H1 (cell line): ENCODE measurements around the gene FSCN2. TPM values are rescaled to one million over a fixed set of nuclear protein-coding genes. Genes with fewer than 3 reads are reported as not detected.

Experiments used
- CTCF ChIA-PET: fragments of 300-600 bp; sonication (Branson Sonifier 250); formaldehyde crosslinking; loops from one replicate; lab custom pipeline; 2021; ENCODE audit not compliant: partially characterized antibody; lab: Charles Lee
- POLR2A ChIA-PET: fragments of 300-600 bp; sonication (Branson Sonifier 250); formaldehyde crosslinking; loops from one replicate; lab custom pipeline; 2021; ENCODE audit warnings: inconsistent platforms; ENCODE audit not compliant: partially characterized antibody; lab: Charles Lee
- DNase-seq, 2 experiments: peaks; one replicate each; pipeline versions ENCODE4 v3.0.0 to v3.0.0-alpha.2; 2010 to 2022; ENCODE audit warnings: low spot score in 2 of 2, low read depth in 1 of 2, mixed read lengths in 1 of 2
- FAIRE-seq: peaks from 2 replicates; lab custom pipeline; 2011; peaks lifted over from hg19 to GRCh38; lab: Jason Lieb, UNC
- H2AFZ ChIP-seq: 2 replicates; pipeline ENCODE4 v1.8.1; 2012; ENCODE audit warnings: low read length, inconsistent platforms
- H2AK5ac ChIP-seq: 2 replicates; pipeline ENCODE4 v1.6.1; 2013; ENCODE audit warnings: low read depth, low read length
- H2BK120ac ChIP-seq: replicated peaks from 2 replicates; pipeline ENCODE3; 2013; ENCODE audit warnings: low read depth, low read length, inconsistent platforms
- H2BK12ac ChIP-seq: 2 replicates; pipeline ENCODE4 v1.6.1; 2013; ENCODE audit warnings: low read depth, low read length
- H2BK15ac ChIP-seq: 2 replicates; pipeline ENCODE4 v1.6.1; 2013; ENCODE audit warnings: low read length
- H2BK20ac ChIP-seq: 2 replicates; pipeline ENCODE4 v1.6.1; 2013; ENCODE audit warnings: low read length
- H2BK5ac ChIP-seq: 2 replicates; pipeline ENCODE4 v1.6.1; 2013; ENCODE audit warnings: low read depth, low read length
- H3K14ac ChIP-seq: 2 replicates; pipeline ENCODE4 v1.6.1; 2013; ENCODE audit warnings: inconsistent platforms; ENCODE audit not compliant: insufficient read length
- H3K18ac ChIP-seq: 2 replicates; pipeline ENCODE4 v1.6.1; 2013; ENCODE audit warnings: low read length; ENCODE audit errors: extremely low read depth
- H3K23ac ChIP-seq: 2 replicates; pipeline ENCODE4 v1.6.1; 2013; ENCODE audit warnings: inconsistent platforms; ENCODE audit not compliant: insufficient read length
- H3K23me2 ChIP-seq: 2 replicates; pipeline ENCODE4 v1.6.1; 2013; ENCODE audit warnings: low read depth, low read length
- H3K27ac ChIP-seq: 2 replicates; pipeline ENCODE4 v1.6.1; 2011; ENCODE audit warnings: low read depth, low read length, inconsistent platforms
- H3K27me3 ChIP-seq, 4 experiments: replicated peaks in 1 of 4; 1 replicate in 1 of 4; 2 replicates in 3 of 4; pipeline versions ENCODE4 v1.6.1 to v1.8.1; 2011 to 2013; ENCODE audit warnings: low read length in 3 of 4, mild to moderate bottlenecking in 3 of 4, inconsistent platforms in 2 of 4, mixed read lengths in 2 of 4, moderate library complexity in 1 of 4; ENCODE audit not compliant: control insufficient read depth in 3 of 4, insufficient read depth in 3 of 4; ENCODE audit errors: extremely low read depth in 1 of 4
- H3K36me3 ChIP-seq, 4 experiments: 2 replicates each; pipeline versions ENCODE4 v1.6.1 to v1.8.1; 2011 to 2013; ENCODE audit warnings: mild to moderate bottlenecking in 4 of 4, low read length in 3 of 4, moderate library complexity in 2 of 4, control low read depth in 1 of 4, inconsistent platforms in 1 of 4; ENCODE audit not compliant: insufficient read depth in 4 of 4, control insufficient read depth in 2 of 4
- H3K4ac ChIP-seq: replicated peaks from 2 replicates; pipeline ENCODE3; 2013; ENCODE audit warnings: low read length, low read depth, mixed read lengths, inconsistent platforms; ENCODE audit not compliant: insufficient read length
- H3K4me1 ChIP-seq, 4 experiments: replicated peaks in 1 of 4; 1 replicate in 1 of 4; 2 replicates in 3 of 4; pipeline versions ENCODE4 v1.6.1 to v1.8.1; 2011 to 2013; ENCODE audit warnings: low read length in 3 of 4, inconsistent platforms in 2 of 4, mixed read lengths in 1 of 4; ENCODE audit not compliant: insufficient read depth in 4 of 4, control insufficient read depth in 3 of 4
- H3K4me2 ChIP-seq, 2 experiments: 2 replicates each; pipeline versions ENCODE4 v1.6.1 to v1.8.1; 2011 to 2013; ENCODE audit warnings: low read depth in 2 of 2, low read length in 2 of 2, control low read depth in 1 of 2, inconsistent platforms in 1 of 2, mild to moderate bottlenecking in 1 of 2; ENCODE audit not compliant: insufficient read depth in 1 of 2
- H3K4me3 ChIP-seq, 4 experiments: fragments of 200-600, 300-600 bp in 1 of 4; sonication (generic), shearing (Covaris generic), sonication (Bioruptor Twin) in 1 of 4; 2 replicates each; pipeline versions ENCODE4 v1.5.1 to v1.8.1; 2011 to 2016; ENCODE audit warnings: low read length in 4 of 4, low read depth in 3 of 4, control low read depth in 2 of 4, inconsistent platforms in 2 of 4, mild to moderate bottlenecking in 2 of 4, mixed read lengths in 1 of 4, moderate library complexity in 1 of 4; ENCODE audit not compliant: insufficient read depth in 2 of 4; ENCODE audit errors: extremely low read depth in 1 of 4
- H3K56ac ChIP-seq: replicated peaks from 2 replicates; pipeline ENCODE3; 2013; ENCODE audit warnings: low read depth, mild to moderate bottlenecking, mixed read lengths, low read length, inconsistent platforms; ENCODE audit not compliant: insufficient read length
- H3K79me1 ChIP-seq: 2 replicates; pipeline ENCODE4 v1.6.1; 2013; ENCODE audit warnings: low read depth, low read length, control low read depth
- H3K79me2 ChIP-seq, 2 experiments: 2 replicates each; pipeline versions ENCODE4 v1.6.1 to v1.8.1; 2012 to 2013; ENCODE audit warnings: low read length in 2 of 2, mild to moderate bottlenecking in 2 of 2, inconsistent platforms in 1 of 2; ENCODE audit not compliant: insufficient read depth in 2 of 2, control insufficient read depth in 1 of 2
- H3K9ac ChIP-seq, 4 experiments: replicated peaks in 1 of 4; 1 replicate in 1 of 4; 2 replicates in 3 of 4; pipeline versions ENCODE4 v1.6.1 to v1.8.1; 2011 to 2013; ENCODE audit warnings: low read depth in 3 of 4, low read length in 3 of 4, control low read depth in 2 of 4, mild to moderate bottlenecking in 2 of 4, moderate library complexity in 2 of 4, inconsistent platforms in 1 of 4; ENCODE audit errors: extremely low read depth in 1 of 4
- H3K9me3 ChIP-seq, 2 experiments: 2 replicates each; pipeline versions ENCODE4 v1.6.1 to v1.8.1; 2012 to 2013; ENCODE audit warnings: mild to moderate bottlenecking in 2 of 2, moderate library complexity in 2 of 2, control low read depth in 1 of 2, inconsistent platforms in 1 of 2, low read depth in 1 of 2, low read length in 1 of 2, mixed read lengths in 1 of 2; ENCODE audit not compliant: insufficient read depth in 2 of 2
- H4K20me1 ChIP-seq, 2 experiments: replicated peaks in 1 of 2; 2 replicates each; pipeline versions ENCODE3 to v1.8.1; 2011 to 2013; ENCODE audit warnings: inconsistent platforms in 2 of 2, low read length in 2 of 2, mild to moderate bottlenecking in 1 of 2; ENCODE audit not compliant: insufficient read depth in 2 of 2, control insufficient read depth in 1 of 2
- H4K5ac ChIP-seq: 2 replicates; pipeline ENCODE4 v1.6.1; 2013; ENCODE audit warnings: low read length, low read depth, mixed read lengths, inconsistent platforms; ENCODE audit not compliant: insufficient read length
- H4K8ac ChIP-seq: 2 replicates; pipeline ENCODE4 v1.8.0; 2013; ENCODE audit warnings: mild to moderate bottlenecking, moderate library complexity, low read length, inconsistent platforms; ENCODE audit not compliant: insufficient read depth; ENCODE audit errors: extremely low read depth
- H4K91ac ChIP-seq: replicated peaks from 2 replicates; pipeline ENCODE3; 2013; ENCODE audit warnings: low read length, mixed read lengths, inconsistent platforms; ENCODE audit not compliant: insufficient read length
- ASH2L ChIP-seq: fragments of 200-600, 300-600 bp; sonication (generic); IDR thresholded peaks from one replicate; pipeline ENCODE4 v1.7.1; 2017; ENCODE audit warnings: low read length
- BCL11A ChIP-seq, 2 experiments: IDR thresholded peaks; one replicate each; pipeline ENCODE4 v1.6.1; 2011; ENCODE audit warnings: low read depth in 2 of 2, low read length in 2 of 2, mild to moderate bottlenecking in 2 of 2
- CBX8 ChIP-seq: fragments of 300-800, 300-1000 bp; sonication (generic); IDR thresholded peaks from 2 replicates; pipeline ENCODE4 v1.7.1; 2016; ENCODE audit warnings: low read depth, low read length, borderline replicate concordance
- CHD2 ChIP-seq: IDR thresholded peaks from 2 replicates; pipeline ENCODE4 v1.6.1; 2012; ENCODE audit warnings: low read length, improper control_type of control experiment
- JUND ChIP-seq: IDR thresholded peaks from 2 replicates; pipeline ENCODE4 v1.6.1; 2011; ENCODE audit warnings: mild to moderate bottlenecking, improper control_type of control experiment, low read length
- KDM5A ChIP-seq: fragments of 200-600 bp; IDR thresholded peaks from 2 replicates; pipeline ENCODE4 v1.7.1; 2012; ENCODE audit warnings: mild to moderate bottlenecking, low read length, inconsistent platforms, mixed read lengths
- POLR2A ChIP-seq, 2 experiments: IDR thresholded peaks; 1 replicate in 1 of 2; 2 replicates in 1 of 2; pipeline ENCODE4 v1.6.1; 2011; ENCODE audit warnings: low read depth in 2 of 2, low read length in 2 of 2, mild to moderate bottlenecking in 2 of 2; ENCODE audit errors: control extremely low read depth in 1 of 2
- RFX5 ChIP-seq: IDR thresholded peaks from 2 replicates; pipeline ENCODE4 v1.6.1; 2011; ENCODE audit warnings: low read depth, low read length, improper control_type of control experiment, borderline replicate concordance
- RNF2 ChIP-seq: fragments of 200-900, 300-1000 bp; sonication (generic); IDR thresholded peaks from 2 replicates; pipeline ENCODE4 v1.7.1; 2016; ENCODE audit warnings: borderline replicate concordance, low read depth, mild to moderate bottlenecking, antibody characterized with exemption, low read length; ENCODE audit not compliant: poor library complexity, severe bottlenecking; ENCODE audit errors: missing control alignments
- SUZ12 ChIP-seq: fragments of 200-600 bp; sonication (generic); IDR thresholded peaks from 2 replicates; pipeline ENCODE4 v1.6.1; 2012; ENCODE audit warnings: mild to moderate bottlenecking, inconsistent platforms, low read length, moderate library complexity, mixed read lengths
- YY1 ChIP-seq: IDR thresholded peaks from 2 replicates; pipeline ENCODE4 v1.6.1; 2011; ENCODE audit warnings: low read depth, mild to moderate bottlenecking, low read length
- WGBS, 2 experiments: shearing (Covaris generic) in 1 of 2; methylation state at CpG; one replicate each; pipeline versions ENCODE4 v1.1.6 to v1.1.7; 2013 to 2015; ENCODE audit warnings: low lambda C conversion rate in 2 of 2, mixed read lengths in 2 of 2, inconsistent platforms in 1 of 2, low coverage in 1 of 2, missing lambda C conversion rate in 1 of 2; ENCODE audit not compliant: insufficient replicate concordance in 2 of 2, insufficient coverage in 1 of 2, insufficient read length in 1 of 2; ENCODE audit errors: extremely low coverage in 1 of 2, missing lambda C conversion rate in 1 of 2; 5-methylcytosine and 5-hydroxymethylcytosine counted together
- polyA plus RNA-seq, 7 experiments: library from polyadenylated mRNA; depleted of rRNA in 3 of 7; stranded (reverse) in 5 of 7; unstranded in 2 of 7; fragments of >200 nt in 5 of 7; fragments of 200-250 nt in 2 of 7; gene quantifications; 1 replicate in 5 of 7; 2 replicates in 1 of 7; 4 replicates in 1 of 7; pipeline versions ENCODE4 v1.2.1 to v1.2.3, GENCODE V29; 2011 to 2013; ENCODE audit warnings: missing spikeins in 2 of 7, mixed read lengths in 2 of 7
- total RNA-seq: library from RNA; stranded (reverse); fragmentation: NEBNext Ultra II Directional; extraction: Animal tissue kit (Norgen Biotek cat#: 25700); gene quantifications from 2 replicates; pipeline ENCODE4 v1.2.1, GENCODE V29; 2021

The FSCN2 gene
- total and polyA plus RNA-seq, 2 of the 8 experiments (the other 6 are each of a cell fraction or from before 2014, with no cell fraction given): 0.18 to 0.30 TPM

DNA sequence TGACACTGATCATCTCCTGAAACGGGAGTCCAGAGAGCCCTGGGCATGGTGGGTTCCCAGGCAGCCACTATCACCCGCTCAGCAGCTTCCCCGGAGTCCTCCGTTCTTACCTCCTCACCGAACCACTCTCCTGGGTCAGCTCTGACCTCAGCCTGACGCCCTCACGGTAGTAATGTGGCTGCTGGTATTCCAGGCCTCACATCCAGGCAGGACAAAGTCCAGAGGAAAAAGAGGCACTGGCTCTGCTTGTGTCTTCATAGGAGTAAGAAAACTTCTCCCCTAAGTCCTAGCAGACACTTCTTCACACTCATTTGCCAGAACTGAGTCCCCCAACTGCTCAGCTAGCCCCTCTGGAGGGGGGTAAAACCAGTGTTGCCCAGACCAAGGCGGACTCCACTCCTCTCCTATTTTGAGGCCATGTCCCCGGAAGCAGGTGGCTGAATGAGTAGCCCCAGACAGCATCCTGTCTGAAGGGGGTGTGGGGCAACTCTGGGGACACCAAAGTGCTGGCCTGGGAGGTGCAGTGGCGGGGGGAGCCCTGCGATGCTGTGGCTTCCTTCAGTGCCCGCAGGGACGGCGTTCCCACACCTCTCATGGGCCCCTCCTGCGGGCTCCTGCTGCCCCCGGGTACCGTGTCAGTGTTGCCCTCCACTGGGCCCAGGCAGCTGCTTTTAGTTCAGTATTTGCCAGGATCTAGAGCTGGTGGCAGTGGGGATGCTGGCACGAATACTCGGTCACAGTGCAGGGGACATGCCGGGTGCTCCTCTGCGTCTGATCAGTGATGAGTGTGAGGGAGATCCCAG, 5.4 kb downstream of the FSCN2 start:
- peaks cover 28% of the 10 kb centered on the region; the same call in 1 of the 2 replicates for H3K23me2 ChIP-seq
- H4K5ac ChIP-seq: no peak overlapping the region
- CTCF ChIA-PET: interaction anchor here (0.6 to 1.6 kb wide), 3 partner anchors 10 to 538 kb away, joined by 3 to 10 read pairs (median 3); no protein-coding TSS in a partner anchor
- POLR2A ChIA-PET: interaction anchor here (0.6 to 2.8 kb wide), 8 partner anchors 8 to 25 kb away, joined by 3 to 16 read pairs (median 4); partner anchors contain the start of genes ACTG1 and FAAP100
- H2BK12ac ChIP-seq: no peak overlapping the region
- no peak overlapping the region for H3K4me3 ChIP-seq
- H3K4ac ChIP-seq: no peak overlapping the region
- 87% methylated on average over 21 of the region's 21 CpGs; no CpG with 5 or more reads in 1 of the 2 experiments for WGBS, 2 experiments
- no peak overlapping the region for H3K18ac ChIP-seq
- H2AFZ ChIP-seq: no peak overlapping the region
- no peak overlapping the region for H3K56ac ChIP-seq
- no peak overlapping the region for H2BK5ac ChIP-seq
- H3K9ac ChIP-seq: no peak overlapping the region
- H2AK5ac ChIP-seq: no peak overlapping the region
- H3K14ac ChIP-seq: no peak overlapping the region
- no peak overlapping the region; the same call in 1 of the 2 replicates for H2BK20ac ChIP-seq
- no peak overlapping the region for H4K91ac ChIP-seq
- H3K27me3 ChIP-seq: peaks cover 8 to 28% (median 24%) of the 10 kb centered on the region in 4 experiments; a peak in 6 of 7 replicates
- H2BK120ac ChIP-seq: no peak overlapping the region
- H3K23ac ChIP-seq: no peak overlapping the region
- no peak overlapping the region for H3K4me2 ChIP-seq
- no peaks in the 10 kb centered on the region for H3K36me3 ChIP-seq
- peak overlapping the region; percentile 21; the same call in 1 of the 2 replicates for H4K8ac ChIP-seq
- DNase-seq (no peak), FAIRE-seq (no peak)
- H3K9me3 ChIP-seq: peaks cover 4 to 8% of the 10 kb centered on the region in 2 experiments; a peak in 2 of 4 replicates
- H3K27ac ChIP-seq: no peak overlapping the region
- no peaks in the 10 kb centered on the region for H3K79me2 ChIP-seq
- no peak overlapping the region for H2BK15ac ChIP-seq
- H3K79me1 ChIP-seq: 0 out of 2 replicates have a peak, but pooled peaks cover 3% of the 10 kb centered on the region
- peaks cover 0 to 9% of the 10 kb centered on the region in 2 experiments for H4K20me1 ChIP-seq
- peaks cover 0 to 11% (median 5%) of the 10 kb centered on the region in 4 experiments; a peak in 5 of 7 replicates for H3K4me1 ChIP-seq
- TF ChIP-seq CHD2: no peak
- TF ChIP-seq RFX5: no peak
- TF ChIP-seq JUND: no peak
- TF ChIP-seq SUZ12: no peak
- no peak for TF ChIP-seq POLR2A (IDR thresholded peaks at IDR 0.05; ENCODE audit: control extremely low read depth in 1 of 2, low read depth in 2 of 2, low read length in 2 of 2)
- TF ChIP-seq ASH2L: no peak
- no peak for TF ChIP-seq BCL11A (IDR thresholded peaks at IDR 0.05; ENCODE audit: low read depth in 2 of 2, low read length in 2 of 2)
- no peak for TF ChIP-seq YY1
- TF ChIP-seq RNF2: no peak
- no peak for TF ChIP-seq CBX8
- TF ChIP-seq KDM5A: no peak
